ENCODE data around the gene ZNF2. TPM values are rescaled to one million over a fixed set of nuclear protein-coding genes. Genes with fewer than 3 reads are reported as not detected.

The ZNF2 gene
- total RNA-seq, 1 donor from 2014 or later: 5.7 TPM

DNA sequence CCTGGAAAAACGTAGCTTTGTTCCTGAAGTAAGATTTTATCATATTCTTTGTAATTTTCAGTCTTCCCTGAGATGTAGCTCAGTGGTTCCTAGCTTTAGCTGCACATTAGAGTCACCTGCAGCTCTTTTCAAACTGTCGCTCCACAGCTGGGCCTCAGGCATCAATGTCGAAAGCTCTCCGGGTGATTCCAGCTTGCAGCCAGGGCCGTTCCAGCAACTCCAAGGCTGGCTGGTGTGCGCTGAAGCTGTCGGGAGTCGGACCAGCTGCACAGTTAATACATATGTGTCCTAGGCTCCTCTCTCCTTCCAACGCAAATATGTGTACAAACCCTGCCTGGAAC lies 609 bp upstream of the ZNF2 start:
- Mint-ChIP-seq H3K36me3 (ENCODE audit: insufficient read depth) (no peaks in the 10 kb centered on the region), H3K27me3 (no peaks in the 10 kb centered on the region), H3K9me3 (ENCODE audit: low read depth) (no peaks in the 10 kb centered on the region), H3K4me1 (ENCODE audit: low read depth) (peaks cover 16% of the 10 kb centered on the region), H3K4me3 (ENCODE audit: low read depth) (peak overlapping the region; percentile 98), H3K27ac (peak overlapping the region; percentile 99)
- TF ChIP-seq, protein P1, sequence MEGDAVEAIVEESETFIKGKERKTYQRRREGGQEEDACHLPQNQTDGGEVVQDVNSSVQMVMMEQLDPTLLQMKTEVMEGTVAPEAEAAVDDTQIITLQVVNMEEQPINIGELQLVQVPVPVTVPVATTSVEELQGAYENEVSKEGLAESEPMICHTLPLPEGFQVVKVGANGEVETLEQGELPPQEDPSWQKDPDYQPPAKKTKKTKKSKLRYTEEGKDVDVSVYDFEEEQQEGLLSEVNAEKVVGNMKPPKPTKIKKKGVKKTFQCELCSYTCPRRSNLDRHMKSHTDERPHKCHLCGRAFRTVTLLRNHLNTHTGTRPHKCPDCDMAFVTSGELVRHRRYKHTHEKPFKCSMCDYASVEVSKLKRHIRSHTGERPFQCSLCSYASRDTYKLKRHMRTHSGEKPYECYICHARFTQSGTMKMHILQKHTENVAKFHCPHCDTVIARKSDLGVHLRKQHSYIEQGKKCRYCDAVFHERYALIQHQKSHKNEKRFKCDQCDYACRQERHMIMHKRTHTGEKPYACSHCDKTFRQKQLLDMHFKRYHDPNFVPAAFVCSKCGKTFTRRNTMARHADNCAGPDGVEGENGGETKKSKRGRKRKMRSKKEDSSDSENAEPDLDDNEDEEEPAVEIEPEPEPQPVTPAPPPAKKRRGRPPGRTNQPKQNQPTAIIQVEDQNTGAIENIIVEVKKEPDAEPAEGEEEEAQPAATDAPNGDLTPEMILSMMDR (IDR thresholded peaks at IDR 0.05; ENCODE audit: unreplicated experiment): no peak
- DNase-seq (ENCODE audit: low spot score, unreplicated experiment): no peak

DNA sequence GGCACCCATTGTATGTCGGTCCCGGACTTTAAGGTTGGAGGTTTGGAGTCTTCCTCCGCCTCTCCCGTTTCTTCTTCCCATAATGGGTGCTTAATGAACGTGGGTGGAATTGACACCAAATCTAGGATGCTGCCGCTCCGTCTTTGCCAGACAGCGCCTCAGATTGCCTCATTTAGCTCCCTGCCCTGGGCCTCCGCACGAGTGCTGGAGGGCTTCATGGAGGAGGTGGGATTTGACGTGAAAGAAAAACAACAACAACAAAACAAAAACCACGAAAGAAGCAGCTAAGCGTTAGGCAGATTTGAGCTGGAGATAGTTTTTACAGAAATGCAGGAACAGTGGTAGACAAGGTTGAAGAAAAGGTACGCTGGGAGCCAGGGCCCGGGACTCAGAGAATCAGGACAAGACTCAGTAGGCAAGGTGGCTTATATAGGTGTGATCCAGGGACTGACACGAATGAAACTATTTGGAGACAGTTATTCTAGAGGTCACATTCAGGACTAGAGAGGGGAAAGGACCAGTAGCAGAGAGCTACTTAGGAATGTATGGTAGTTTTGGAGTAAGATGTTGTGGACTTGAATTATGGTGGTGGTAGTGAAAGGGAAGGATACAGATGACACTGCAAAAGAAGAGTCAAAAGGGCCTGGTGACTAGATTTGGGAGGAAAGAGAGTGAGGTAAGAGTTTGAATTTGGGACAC lies 605 bp downstream of the ZNF2 start:
- Mint-ChIP-seq H3K4me1 (ENCODE audit: low read depth) (peaks cover 16% of the 10 kb centered on the region), H3K27ac (peak overlapping the region; percentile 99), H3K4me3 (ENCODE audit: low read depth) (peak overlapping the region; percentile 98), H3K9me3 (ENCODE audit: low read depth) (no peaks in the 10 kb centered on the region), H3K27me3 (no peaks in the 10 kb centered on the region), H3K36me3 (ENCODE audit: insufficient read depth) (no peaks in the 10 kb centered on the region)
- TF ChIP-seq, protein P1 (IDR thresholded peaks at IDR 0.05; ENCODE audit: unreplicated experiment): no peak
- no peak for DNase-seq (ENCODE audit: low spot score, unreplicated experiment)

DNA sequence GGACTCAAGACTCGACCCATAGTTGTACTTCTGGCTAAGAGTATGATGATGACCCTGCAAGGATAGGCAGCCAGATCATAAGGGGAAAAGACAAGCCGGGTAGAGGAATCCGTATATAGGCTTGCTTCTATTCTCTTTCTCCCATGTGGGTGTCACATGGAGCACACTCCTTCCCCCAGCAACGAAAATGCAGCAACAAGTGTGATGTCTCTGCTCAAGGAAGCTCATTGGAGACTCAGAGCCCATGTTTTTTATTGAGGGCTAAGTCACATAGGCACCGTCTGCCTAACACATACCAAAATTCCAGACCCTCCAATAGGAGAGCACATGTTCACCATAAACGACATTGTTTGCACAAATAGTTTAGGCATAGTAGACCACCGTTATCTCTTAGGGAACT lies 6.3 kb downstream of the ZNF2 start:
- Mint-ChIP-seq H3K4me1 (ENCODE audit: low read depth) (no peaks in the 10 kb centered on the region), H3K36me3 (ENCODE audit: insufficient read depth) (no peaks in the 10 kb centered on the region), H3K9me3 (ENCODE audit: low read depth) (no peaks in the 10 kb centered on the region), H3K27ac (no peak overlapping the region), H3K27me3 (no peaks in the 10 kb centered on the region), H3K4me3 (ENCODE audit: low read depth) (no peak overlapping the region)
- TF ChIP-seq, protein P1 (IDR thresholded peaks at IDR 0.05; ENCODE audit: unreplicated experiment): no peak
- no peak for DNase-seq (ENCODE audit: low spot score, unreplicated experiment)

DNA sequence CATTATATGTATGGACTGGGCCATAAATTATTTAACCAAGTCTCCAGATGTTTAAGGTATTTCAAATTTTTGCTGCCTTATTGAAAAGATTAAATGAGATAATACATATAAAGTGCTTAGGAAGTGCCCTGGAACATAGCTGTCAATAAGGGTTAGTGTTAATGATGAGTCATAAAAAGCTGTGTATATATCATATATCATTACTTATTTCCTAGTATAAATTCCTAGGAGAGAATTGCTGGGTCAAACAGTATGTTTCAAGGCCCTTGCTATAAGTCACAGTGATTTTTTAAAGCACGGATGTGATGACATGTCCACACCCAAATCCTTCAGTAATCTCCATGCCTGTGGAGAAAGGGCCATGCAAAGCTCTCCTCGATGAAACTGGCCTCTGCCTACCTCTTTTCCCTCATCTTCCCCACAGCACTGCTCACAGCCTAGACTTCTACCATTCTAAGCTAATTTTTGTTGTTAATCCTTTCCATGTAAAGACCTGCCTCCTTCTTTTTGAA lies 8.5 kb downstream of the ZNF2 start:
- Mint-ChIP-seq H3K9me3 (ENCODE audit: low read depth) (no peaks in the 10 kb centered on the region), H3K27ac (no peak overlapping the region), H3K4me3 (ENCODE audit: low read depth) (no peak overlapping the region), H3K4me1 (ENCODE audit: low read depth) (no peaks in the 10 kb centered on the region), H3K36me3 (ENCODE audit: insufficient read depth) (peaks cover 2% of the 10 kb centered on the region), H3K27me3 (no peaks in the 10 kb centered on the region)
- TF ChIP-seq, protein P1 (IDR thresholded peaks at IDR 0.05; ENCODE audit: unreplicated experiment): no peak
- DNase-seq (ENCODE audit: low spot score, unreplicated experiment): no peak

DNA sequence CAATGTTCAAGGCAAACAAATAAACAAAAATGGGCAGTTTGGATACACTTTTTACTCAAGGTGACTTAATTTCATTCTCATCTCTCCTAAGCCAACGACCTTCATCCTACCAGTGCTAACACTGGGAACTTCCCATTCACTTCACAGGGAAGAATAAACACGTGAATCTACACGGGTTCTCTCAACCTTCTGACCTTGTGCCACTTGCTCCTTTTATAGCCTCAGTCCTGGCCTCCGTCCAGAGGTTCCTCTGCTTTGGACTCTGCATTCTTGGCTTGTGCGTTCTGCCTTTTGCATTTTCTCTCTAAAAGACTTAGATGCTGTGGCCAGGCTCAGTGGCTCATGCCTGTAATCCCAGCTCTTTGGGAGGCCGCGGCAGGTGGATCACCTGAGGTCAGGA lies 13.8 kb downstream of the ZNF2 start:
- TF ChIP-seq, protein P1 (IDR thresholded peaks at IDR 0.05; ENCODE audit: unreplicated experiment): no peak
- no peaks in the 10 kb centered on the region for H3K9me3 Mint-ChIP-seq (ENCODE audit: low read depth)
- DNase-seq (ENCODE audit: low spot score, unreplicated experiment): no peak
- no peak overlapping the region for H3K4me3 Mint-ChIP-seq (ENCODE audit: low read depth)
- no peak overlapping the region for H3K27ac Mint-ChIP-seq
- H3K27me3 Mint-ChIP-seq: no peaks in the 10 kb centered on the region
- peaks cover 37% of the 10 kb centered on the region for H3K36me3 Mint-ChIP-seq (ENCODE audit: insufficient read depth)
- H3K4me1 Mint-ChIP-seq (ENCODE audit: low read depth): no peaks in the 10 kb centered on the region
